ENCODE data around the gene NUDT3. TPM values are rescaled to one million over a fixed set of nuclear protein-coding genes. Genes with fewer than 3 reads are reported as not detected.
A peak's percentile ranks its signal among the peaks of the same experiment; 100 is the strongest.
"Not testable (repeated sequence)": the region's sequence is repeated elsewhere in the genome, so short reads cannot be mapped to it uniquely, and the experiment has no call there.

NUDT3 gene
- total RNA-seq, 1 donor from 2014 or later = 49.6 TPM

- DNase-seq (no peak), ATAC-seq (ENCODE audit: poor library complexity) (no peak)
- intact Hi-C loops (cut with DNase I) = no loop called here
Observed at GRCh38 chr6:34278833-34279232, 113.6 kb downstream of the NUDT3 start.

GRCh38 chr6:34277763-34278112 lies 114.7 kb downstream of the NUDT3 start:
- intact Hi-C loops (cut with DNase I) = no loop called here
- ATAC-seq (ENCODE audit: poor library complexity) (no peak), DNase-seq (no peak)

- peak; percentile 85 for ATAC-seq (ENCODE audit: poor library complexity)
- peak; percentile 44 for DNase-seq
- intact Hi-C loops (cut with DNase I) = no loop called here
Observed at GRCh38 chr6:34276881-34277762, 115.3 kb downstream of the NUDT3 start.

GRCh38 chr6:34276191-34276590 lies 116.3 kb downstream of the NUDT3 start:
- intact Hi-C loops (cut with DNase I) = no loop called here
- ATAC-seq (ENCODE audit: poor library complexity) (peak; percentile 21), DNase-seq (no peak)

- ATAC-seq (ENCODE audit: poor library complexity) (no peak), DNase-seq (no peak)
- intact Hi-C loops (cut with DNase I) = no loop called here
Observed at GRCh38 chr6:34275128-34275804, 117.2 kb downstream of the NUDT3 start.

GRCh38 chr6:34274129-34274528 lies 118.3 kb downstream of the NUDT3 start:
- intact Hi-C loops (cut with DNase I) = no loop called here
- DNase-seq (no peak), ATAC-seq (ENCODE audit: poor library complexity) (no peak)

- DNase-seq (peak; percentile 73), ATAC-seq (ENCODE audit: poor library complexity) (peak; percentile 65)
- intact Hi-C loops (cut with DNase I) = no loop called here
Observed at GRCh38 chr6:34273242-34273805, 119.1 kb downstream of the NUDT3 start.

GRCh38 chr6:34272013-34272926 lies 120.2 kb downstream of the NUDT3 start:
- intact Hi-C loops (cut with DNase I) = no loop called here
- DNase-seq (peak; percentile 60), ATAC-seq (ENCODE audit: poor library complexity) (no peak)

GRCh38 chr6:34269658-34270341 lies 122.7 kb downstream of the NUDT3 start:
- intact Hi-C loops (cut with DNase I); ATAC-seq (ENCODE audit: poor library complexity); DNase-seq: not testable (repeated sequence)

GRCh38 chr6:34269132-34269531 lies 123.3 kb downstream of the NUDT3 start:
- ATAC-seq (ENCODE audit: poor library complexity); DNase-seq; intact Hi-C loops (cut with DNase I): not testable (repeated sequence)

GRCh38 chr6:34267746-34268145 lies 124.7 kb downstream of the NUDT3 start:
- intact Hi-C loops (cut with DNase I) = no loop called here
- no peak for ATAC-seq (ENCODE audit: poor library complexity)
- DNase-seq = no peak

- DNase-seq; intact Hi-C loops (cut with DNase I); ATAC-seq (ENCODE audit: poor library complexity): not testable (repeated sequence)
Observed at GRCh38 chr6:34263484-34263883, 129.0 kb downstream of the NUDT3 start.

GRCh38 chr6:34260576-34261267 lies 131.7 kb downstream of the NUDT3 start:
- intact Hi-C loops (cut with DNase I) = no loop called here
- DNase-seq (no peak), ATAC-seq (ENCODE audit: poor library complexity) (no peak)

GRCh38 chr6:34259529-34260069 lies 132.9 kb downstream of the NUDT3 start:
- intact Hi-C loops (cut with DNase I) = no loop called here
- DNase-seq (no peak), ATAC-seq (ENCODE audit: poor library complexity) (no peak)

- ATAC-seq (ENCODE audit: poor library complexity); intact Hi-C loops (cut with DNase I); DNase-seq: not testable (repeated sequence)
Observed at GRCh38 chr6:34252395-34252794, 140.1 kb downstream of the NUDT3 start.

GRCh38 chr6:34249469-34250261 lies 142.8 kb downstream of the NUDT3 start:
- DNase-seq (no peak), ATAC-seq (ENCODE audit: poor library complexity) (peak; percentile 55)
- intact Hi-C loops (cut with DNase I) = loop anchor here (2.0 kb wide), 2 partner anchors 143 to 165 kb away; partner anchors contain the start of gene NUDT3
